A673 (cell line): ENCODE data around the gene CLCN2. TPM values are rescaled to one million over a fixed set of nuclear protein-coding genes. Genes with fewer than 3 reads are reported as not detected.
A peak's percentile ranks its signal among the peaks of the same experiment; 100 is the strongest.

Experiments
- BruUV-seq: library from RNA; stranded (reverse); fragments of 400-500 nt; replicated peaks from 2 replicates; lab custom pipeline; 2021; lab: Mats Ljungman, UMichigan
- CTCF ChIA-PET: fragments of 300-600 bp; sonication (Branson Sonifier 250); formaldehyde crosslinking; loops from one replicate; lab custom pipeline; 2022; ENCODE audit warnings: antibody characterized with exemption; lab: Charles Lee
- POLR2A ChIA-PET: fragments of 300-600 bp; sonication (Branson Sonifier 250); formaldehyde crosslinking; loops from one replicate; lab custom pipeline; 2022; ENCODE audit warnings: antibody characterized with exemption; ENCODE audit not compliant: low non-redundant PET; lab: Charles Lee
- DNase-seq: peaks from one replicate; pipeline ENCODE4 v3.0.0-alpha.2; 2015; ENCODE audit warnings: low spot score
- H3K27ac ChIP-seq: fragments of 200-600 bp; sonication (generic); 2 replicates; pipeline ENCODE4 v1.5.1; 2016; ENCODE audit warnings: mixed run types, low read depth, mild to moderate bottlenecking, mixed read lengths, antibody characterized with exemption, low read length; ENCODE audit not compliant: poor library complexity, severe bottlenecking
- H3K27me3 ChIP-seq: fragments of 200-600 bp; sonication (generic); replicated peaks from 2 replicates; pipeline ENCODE4 v1.6.1; 2017; ENCODE audit warnings: mixed run types, low read depth, mild to moderate bottlenecking, mixed read lengths, antibody characterized with exemption, low read length; ENCODE audit not compliant: insufficient read depth, poor library complexity
- H3K36me3 ChIP-seq: fragments of 200-600 bp; sonication (generic); 2 replicates; pipeline ENCODE4 v1.6.1; 2016; ENCODE audit warnings: mixed run types, mild to moderate bottlenecking, mixed read lengths, antibody characterized with exemption, low read length; ENCODE audit not compliant: insufficient read depth, poor library complexity, severe bottlenecking
- H3K4me1 ChIP-seq: fragments of 200-600 bp; sonication (generic); 2 replicates; pipeline ENCODE4 v1.6.1; 2017; ENCODE audit warnings: mixed run types, mild to moderate bottlenecking, mixed read lengths, antibody characterized with exemption, low read length; ENCODE audit not compliant: insufficient read depth, poor library complexity, severe bottlenecking
- H3K4me3 ChIP-seq: fragments of 200-600 bp; sonication (generic); 2 replicates; pipeline ENCODE4 v1.5.1; 2016; ENCODE audit warnings: low read depth, mixed run types, mild to moderate bottlenecking, mixed read lengths, low read length; ENCODE audit not compliant: poor library complexity, severe bottlenecking
- H3K9me3 ChIP-seq: fragments of 200-600 bp; sonication (generic); 2 replicates; pipeline ENCODE4 v1.6.1; 2016; ENCODE audit warnings: mixed run types, low read depth, mild to moderate bottlenecking, mixed read lengths, antibody characterized with exemption, low read length; ENCODE audit not compliant: poor library complexity, severe bottlenecking
- CTCF ChIP-seq: fragments of 300-800, 200-600 bp; sonication (generic); conservative IDR thresholded peaks from 2 replicates; pipeline ENCODE4 v1.5.1; 2017; ENCODE audit warnings: low read depth, mild to moderate bottlenecking, antibody characterized with exemption, low read length, moderate library complexity, mixed read lengths
- EZH2 ChIP-seq: fragments of 200-600 bp; sonication (generic); IDR thresholded peaks from 2 replicates; pipeline ENCODE4 v1.6.1; 2017; ENCODE audit warnings: borderline replicate concordance, low read depth, mild to moderate bottlenecking, mixed read lengths, antibody characterized with exemption, low read length; ENCODE audit not compliant: poor library complexity, severe bottlenecking
- intact Hi-C: fragments of 100-400 bp; cut with micrococcal nuclease; formaldehyde crosslinking; loops from one replicate; pipeline ENCODE4 v1.10.0; 2022; ENCODE audit not compliant: unreplicated experiment
- total RNA-seq: library from RNA; stranded (reverse); gene quantifications from 2 replicates; pipeline ENCODE4 v1.2.3, GENCODE V29; 2021

Gene CLCN2
- total RNA-seq, 1 experiment from 2014 or later, result 11.2 TPM

GRCh38 chr3:184315871-184316661 lies 45.3 kb downstream of the CLCN2 start:
- BruUV-seq, result no TSS peak
- Histone ChIP-seq H3K36me3 (peaks cover 32% of the 10 kb centered on the region), H3K4me3 (peak overlapping the region; percentile 93), H3K27me3 (no peaks in the 10 kb centered on the region), H3K9me3 (no peaks in the 10 kb centered on the region), H3K4me1 (peaks cover 34% of the 10 kb centered on the region), H3K27ac (peak overlapping the region; percentile 92)
- ChIA-PET CTCF (no interaction called here), POLR2A (no interaction called here)
- intact Hi-C loops, result no loop called here
- DNase-seq, result no peak
- no peak for TF ChIP-seq CTCF
- TF ChIP-seq EZH2, result no peak

DNA sequence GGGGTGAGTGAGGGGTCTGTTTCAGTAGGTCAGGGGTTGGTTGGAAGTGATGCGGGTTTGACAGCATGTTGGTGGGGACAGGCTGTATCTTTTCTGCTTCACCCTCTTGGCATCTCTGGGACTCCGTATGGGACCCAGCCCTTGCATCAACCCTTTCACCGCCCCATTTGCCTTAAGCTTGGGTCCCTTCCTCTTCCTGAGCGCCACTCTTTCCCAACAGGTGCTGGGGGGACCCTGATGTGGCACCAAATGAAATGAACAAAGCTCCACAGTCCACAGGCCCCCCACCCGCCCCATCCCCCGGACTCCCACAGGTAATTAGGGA lies 45.9 kb downstream of the CLCN2 start:
- peaks cover 34% of the 10 kb centered on the region for H3K4me1 ChIP-seq
- H3K27me3 ChIP-seq, result no peaks in the 10 kb centered on the region
- peak overlapping the region; percentile 93 for H3K4me3 ChIP-seq
- intact Hi-C loops, result no loop called here
- no peaks in the 10 kb centered on the region for H3K9me3 ChIP-seq
- no TSS peak for BruUV-seq
- TF ChIP-seq CTCF, result no peak
- ChIA-PET POLR2A (no interaction called here), CTCF (no interaction called here)
- H3K27ac ChIP-seq, result peak overlapping the region; percentile 92
- H3K36me3 ChIP-seq, result peaks cover 26% of the 10 kb centered on the region
- no peak for DNase-seq

GRCh38 chr3:184314700-184315542 lies 46.5 kb downstream of the CLCN2 start:
- peak overlapping the region; percentile 92 for H3K27ac ChIP-seq
- DNase-seq, result peak; percentile 65
- H3K27me3 ChIP-seq, result no peaks in the 10 kb centered on the region
- TF ChIP-seq EZH2 (no peak), CTCF (no peak)
- BruUV-seq, result no TSS peak
- H3K4me1 ChIP-seq, result peaks cover 30% of the 10 kb centered on the region
- ChIA-PET POLR2A (no interaction called here), CTCF (no interaction called here)
- intact Hi-C loops, result loop anchor here (1.0 kb wide), 1 partner anchor 15 kb away; no protein-coding TSS in a partner anchor
- H3K4me3 ChIP-seq, result peak overlapping the region; percentile 93
- H3K36me3 ChIP-seq, result peaks cover 24% of the 10 kb centered on the region
- H3K9me3 ChIP-seq, result no peaks in the 10 kb centered on the region
